HG02571 (cell line): Measurements from ENCODE around the gene USP17L10.
"Not testable (repeated sequence)": the region's sequence is repeated elsewhere in the genome, so short reads cannot be mapped to it uniquely, and the experiment has no call there.

Experiments used
- ATAC-seq: cut with Tn5 transposase; IDR thresholded peaks from one replicate; pipeline ENCODE4 v1.9.1; 2021; ENCODE audit warnings: mild to moderate bottlenecking, moderate library complexity; ENCODE audit not compliant: unreplicated experiment

USP17L10 gene

GRCh38 chr4:9210357-9210756 lies at the start of gene USP17L10:
TSS of gene USP17L10 (plus strand) at chr4:9210657. CDS start at chr4:9210657, 0 bp downstream.
- ATAC-seq: not testable (repeated sequence)

- not testable (repeated sequence) for ATAC-seq
Observed at GRCh38 chr4:9165990-9166389, 44.5 kb upstream of the USP17L10 start.

GRCh38 chr4:9169791-9170459 lies 40.5 kb upstream of the USP17L10 start, which contains the start of gene FAM90A26:
TSS of gene FAM90A26 (plus strand) at chr4:9170409. CDS start at chr4:9173173, 2,764 bp downstream.
- not testable (repeated sequence) for ATAC-seq

GRCh38 chr4:9214701-9215100 lies 4.2 kb downstream of the USP17L10 start:
- ATAC-seq: not testable (repeated sequence)

GRCh38 chr4:9215105-9215504 lies 4.6 kb downstream of the USP17L10 start, which contains the start of gene USP17L11:
TSS of gene USP17L11 (plus strand) at chr4:9215405. CDS start at chr4:9215405, 0 bp downstream.
- not testable (repeated sequence) for ATAC-seq

GRCh38 chr4:9219852-9220251 lies 9.4 kb downstream of the USP17L10 start, which contains the start of gene USP17L12:
TSS of gene USP17L12 (plus strand) at chr4:9220152. CDS start at chr4:9220152, 0 bp downstream.
- not testable (repeated sequence) for ATAC-seq

GRCh38 chr4:9224596-9224995 lies 14.1 kb downstream of the USP17L10 start, which contains the start of gene USP17L13:
TSS of gene USP17L13 (plus strand) at chr4:9224896. CDS start at chr4:9224896, 0 bp downstream.
- ATAC-seq: not testable (repeated sequence)

GRCh38 chr4:9230249-9230648 lies 19.8 kb downstream of the USP17L10 start:
- ATAC-seq: not testable (repeated sequence)

- ATAC-seq: not testable (repeated sequence)
Observed at GRCh38 chr4:9234085-9234484, 23.6 kb downstream of the USP17L10 start, which contains the start of gene USP17L15. TSS of gene USP17L15 (plus strand) at chr4:9234385. CDS start at chr4:9234385, 0 bp downstream.

GRCh38 chr4:9238461-9238860 lies 28.0 kb downstream of the USP17L10 start:
- not testable (repeated sequence) for ATAC-seq

- ATAC-seq: not testable (repeated sequence)
Observed at GRCh38 chr4:9243579-9243978, 33.1 kb downstream of the USP17L10 start, which contains the start of gene USP17L17. TSS of gene USP17L17 (plus strand) at chr4:9243879. CDS start at chr4:9243879, 0 bp downstream.

- not testable (repeated sequence) for ATAC-seq
Observed at GRCh38 chr4:9247953-9248680, 37.7 kb downstream of the USP17L10 start, which contains the start of gene USP17L18. TSS of gene USP17L18 (plus strand) at chr4:9248630. CDS start at chr4:9248630, 0 bp downstream.

- ATAC-seq: not testable (repeated sequence)
Observed at GRCh38 chr4:9253078-9253477, 42.6 kb downstream of the USP17L10 start, which contains the start of gene USP17L19. TSS of gene USP17L19 (plus strand) at chr4:9253378. CDS start at chr4:9253378, 0 bp downstream.

GRCh38 chr4:9257824-9258223 lies 47.4 kb downstream of the USP17L10 start, which contains the start of gene USP17L20:
TSS of gene USP17L20 (plus strand) at chr4:9258124. CDS start at chr4:9258124, 0 bp downstream.
- not testable (repeated sequence) for ATAC-seq
